Adrenal gland (tissue), 12 donors: ENCODE data around the gene DUSP3. TPM values are rescaled to one million over a fixed set of nuclear protein-coding genes. Genes with fewer than 3 reads are reported as not detected.

Experiments used
- DNase-seq, 7 donors: peaks; one replicate each; pipeline ENCODE4 v3.0.0-alpha.2; 2019 to 2020
- H3K27ac ChIP-seq, 5 donors: fragments of 200-600 bp; sonication (generic) in 4 of 5; 1 replicate in 3 of 5; 2 replicates in 2 of 5; pipeline versions ENCODE4 v1.5.1 to v1.8.0; 2016 to 2020; ENCODE audit warnings: mild to moderate bottlenecking in 1 of 5
- H3K27me3 ChIP-seq: fragments of 200-600 bp; 2 replicates; pipeline ENCODE4 v1.8.0; 2021
- H3K36me3 ChIP-seq, 2 donors: fragments of 200-600 bp; replicated peaks in 1 of 2; 1 replicate in 1 of 2; 2 replicates in 1 of 2; pipeline versions ENCODE4 v1.5.1 to v1.8.0; 2018 to 2022
- H3K4me1 ChIP-seq, 2 donors: fragments of 200-600 bp; replicated peaks in 1 of 2; 1 replicate in 1 of 2; 2 replicates in 1 of 2; pipeline versions ENCODE4 v1.5.1 to v1.8.0; 2018 to 2021
- H3K4me3 ChIP-seq, 4 donors: fragments of 200-600 bp; sonication (generic) in 3 of 4; one replicate each; pipeline ENCODE4 v1.5.1; 2016 to 2018
- H3K9me3 ChIP-seq, 3 donors: fragments of 200-600 bp; sonication (generic) in 1 of 3; replicated peaks in 1 of 3; 1 replicate in 2 of 3; 2 replicates in 1 of 3; pipeline versions ENCODE4 v1.5.1 to v1.8.0; 2016 to 2021
- CTCF ChIP-seq, 6 experiments: fragments of 450-650 bp in 4 of 6; fragments of 200-600 bp in 2 of 6; sonication (generic) in 1 of 6; IDR thresholded peaks; 1 replicate in 5 of 6; 2 replicates in 1 of 6; pipeline versions ENCODE4 v1.5.1 to v1.8.0; 2016 to 2021; ENCODE audit warnings: antibody characterized with exemption in 6 of 6, mild to moderate bottlenecking in 2 of 6, moderate library complexity in 1 of 6
- POLR2A ChIP-seq, 2 donors: fragments of 450-650 bp; IDR thresholded peaks; one replicate each; pipeline ENCODE4 v1.6.1; 2017; ENCODE audit warnings: antibody characterized with exemption in 2 of 2, mild to moderate bottlenecking in 2 of 2, moderate library complexity in 1 of 2
- WGBS, 4 donors: extraction: QIAGEN DNeasy Blood & Tissue Kit in 2 of 4; methylation state at CpG; one replicate each; pipeline versions ENCODE4 v1.1.5 to v1.1.7; 2013 to 2017; 5-methylcytosine and 5-hydroxymethylcytosine counted together
- intact Hi-C, 2 donors: fragments of 100-400 bp; cut with DNase I; formaldehyde crosslinking; loops; one replicate each; pipeline versions ENCODE4 v1.14.1 to v1.15.0; 2022 to 2023
- polyA plus RNA-seq, 3 donors: library from polyadenylated mRNA; stranded (reverse); fragments of 200-250 nt in 2 of 3; fragments of 350-450 nt in 1 of 3; fragmentation: Illumina TruSeq in 1 of 3; extraction: RNeasy Lipid Tissue Mini Kit (QIAGEN cat#74804) in 1 of 3; gene quantifications; one replicate each; pipeline ENCODE4 v1.2.3, GENCODE V29; 2013 to 2014
- total RNA-seq, 9 donors: library from RNA; depleted of rRNA in 4 of 9; stranded (reverse); fragments of >200 nt in 4 of 9; fragments of 120-200 nt in 1 of 9; fragmentation: NEBNext Ultra II Directional in 1 of 9; extraction: Animal tissue kit (Norgen Biotek cat#: 25700) in 1 of 9; gene quantifications; one replicate each; pipeline versions ENCODE4 v1.1.0 to v1.2.4, GENCODE V29; 2013 to 2023
- donor health status: healthy with polysubstance abuse.
- donor health status: Bipolar disorder and iron deficiency.
- donor health status: DM: yes; HTN: yes; CAD: no.
- donor health status: DM: no; HTN: no; CAD: no.
- donor health status: DM: no; HTN: no; CAD: no.
- donor health status: DM: yes; HTN: yes; CAD: no.

The DUSP3 gene
- total and polyA plus RNA-seq, 12 donors: 56.3 to 136 (median 79.5) TPM

GRCh38 chr17:43810226-43810715, 31.5 kb upstream of the DUSP3 start:
- H3K4me1 ChIP-seq: no peaks in the 10 kb centered on the region
- no peak overlapping the region for H3K4me3 ChIP-seq
- TF ChIP-seq CTCF (IDR thresholded peaks at IDR 0.05): no peak
- no peak for TF ChIP-seq POLR2A (IDR thresholded peaks at IDR 0.05)
- no peak overlapping the region for H3K27ac ChIP-seq
- H3K36me3 ChIP-seq: peaks cover 0 to 3% of the 10 kb centered on the region in 2 donors
- intact Hi-C loops: no loop called here
- 85 to 94% (median 88%) methylated on average over 3 to 4 of the region's 4 CpGs for WGBS, 4 donors
- no peaks in the 10 kb centered on the region for H3K27me3 ChIP-seq
- no peak for DNase-seq
- no peaks in the 10 kb centered on the region for H3K9me3 ChIP-seq

GRCh38 chr17:43809121-43809520, 30.3 kb upstream of the DUSP3 start:
- Histone ChIP-seq H3K36me3 (peaks cover 0 to 3% of the 10 kb centered on the region in 2 donors), H3K4me3 (no peak overlapping the region), H3K27ac (no peak overlapping the region), H3K27me3 (no peaks in the 10 kb centered on the region), H3K4me1 (no peaks in the 10 kb centered on the region), H3K9me3 (no peaks in the 10 kb centered on the region)
- intact Hi-C loops: no loop called here
- TF ChIP-seq CTCF (IDR thresholded peaks at IDR 0.05): no peak
- TF ChIP-seq POLR2A (IDR thresholded peaks at IDR 0.05): no peak
- 91 to 97% (median 94%) methylated on average over 5 of the region's 5 CpGs for WGBS, 4 donors
- no peak for DNase-seq

- WGBS, 4 donors: 86 to 97% (median 93%) methylated on average over 4 of the region's 4 CpGs
- no peaks in the 10 kb centered on the region for H3K36me3 ChIP-seq
- no peak for DNase-seq
- intact Hi-C loops: no loop called here
- H3K27ac ChIP-seq: no peak overlapping the region
- no peaks in the 10 kb centered on the region for H3K9me3 ChIP-seq
- no peaks in the 10 kb centered on the region for H3K4me1 ChIP-seq
- H3K27me3 ChIP-seq: no peaks in the 10 kb centered on the region
- no peak for TF ChIP-seq CTCF (IDR thresholded peaks at IDR 0.05)
- TF ChIP-seq POLR2A (IDR thresholded peaks at IDR 0.05): no peak
- H3K4me3 ChIP-seq: no peak overlapping the region
Measured at GRCh38 chr17:43808076-43808475, 29.3 kb upstream of the DUSP3 start.

GRCh38 chr17:43805117-43805516, 26.3 kb upstream of the DUSP3 start:
- H3K9me3 ChIP-seq: no peaks in the 10 kb centered on the region
- H3K27me3 ChIP-seq: no peaks in the 10 kb centered on the region
- H3K4me3 ChIP-seq: no peak overlapping the region
- DNase-seq: no peak
- intact Hi-C loops: no loop called here
- no peaks in the 10 kb centered on the region for H3K36me3 ChIP-seq
- H3K27ac ChIP-seq: no peak overlapping the region
- H3K4me1 ChIP-seq: no peaks in the 10 kb centered on the region
- TF ChIP-seq POLR2A (IDR thresholded peaks at IDR 0.05) (no peak), CTCF (IDR thresholded peaks at IDR 0.05) (no peak)
